Natural killer cell (primary cell): ENCODE measurements around the gene ERCC6L. TPM values are rescaled to one million over a fixed set of nuclear protein-coding genes. Genes with fewer than 3 reads are reported as not detected.
A peak's percentile ranks its signal among the peaks of the same experiment; 100 is the strongest.

Experiments
- ATAC-seq, 3 donors: fragments of 150-1000 bp in 2 of 3; fragments of 200-7000 bp in 1 of 3; cut with Tn5 transposase; 1 replicate in 1 of 3; 2 replicates in 2 of 3; pipeline ENCODE4 v1.10.0; 2021; ENCODE audit warnings: mild to moderate bottlenecking in 2 of 3, moderate library complexity in 2 of 3
- DNase-seq, 2 donors: peaks; one replicate each; pipeline versions ENCODE4 v3.0.0 to v3.0.0-alpha.2; 2013 to 2021; ENCODE audit warnings: mixed read lengths in 1 of 2
- H3K27ac ChIP-seq: one replicate; pipeline ENCODE4 v1.5.1; 2013; ENCODE audit warnings: mild to moderate bottlenecking, low read length
- H3K27me3 ChIP-seq: one replicate; pipeline ENCODE4 v1.6.1; 2013; ENCODE audit warnings: low read length; ENCODE audit not compliant: control insufficient read depth, insufficient read depth
- H3K36me3 ChIP-seq: one replicate; pipeline ENCODE4 v1.6.1; 2013; ENCODE audit warnings: low read length; ENCODE audit not compliant: control insufficient read depth, insufficient read depth
- H3K4me1 ChIP-seq: one replicate; pipeline ENCODE4 v1.6.1; 2013; ENCODE audit warnings: low read length; ENCODE audit not compliant: control insufficient read depth, insufficient read depth
- H3K4me3 ChIP-seq: one replicate; pipeline ENCODE4 v1.5.1; 2013; ENCODE audit warnings: low read length
- H3K9me3 ChIP-seq: one replicate; pipeline ENCODE4 v1.6.1; 2013; ENCODE audit warnings: low read length; ENCODE audit not compliant: control insufficient read depth, insufficient read depth
- H3K27ac Mint-ChIP-seq, 2 donors: one replicate each; pipeline ENCODE4 v1.8.0; 2022; ENCODE audit warnings: mild to moderate bottlenecking in 2 of 2, mixed read lengths in 2 of 2, moderate library complexity in 1 of 2
- H3K27me3 Mint-ChIP-seq, 2 donors: one replicate each; pipeline ENCODE4 v1.8.0; 2022; ENCODE audit warnings: low read depth in 2 of 2, mixed read lengths in 2 of 2
- H3K36me3 Mint-ChIP-seq: one replicate; pipeline ENCODE4 v1.8.0; 2022; ENCODE audit warnings: mixed read lengths
- H3K4me1 Mint-ChIP-seq, 2 donors: one replicate each; pipeline ENCODE4 v1.8.0; 2022; ENCODE audit warnings: mixed read lengths in 2 of 2
- H3K4me3 Mint-ChIP-seq: one replicate; pipeline ENCODE4 v1.8.0; 2022; ENCODE audit warnings: mild to moderate bottlenecking, moderate library complexity, mixed read lengths
- H3K9me3 Mint-ChIP-seq, 2 donors: one replicate each; pipeline ENCODE4 v1.8.0; 2022; ENCODE audit warnings: mixed read lengths in 2 of 2
- CTCF ChIP-seq: fragments of 200-600 bp; IDR thresholded peaks from one replicate; pipeline ENCODE4 v1.8.0; 2022; ENCODE audit warnings: antibody characterized with exemption
- whole genome bisulfite sequencing: methylation state at CpG from one replicate; pipeline ENCODE4 v1.1.7; 2013; ENCODE audit warnings: missing lambda C conversion rate; ENCODE audit not compliant: insufficient coverage; 5-methylcytosine and 5-hydroxymethylcytosine counted together
- intact Hi-C: fragments of 100-400 bp; cut with micrococcal nuclease; formaldehyde crosslinking; loops from one replicate; pipeline ENCODE4 v1.14.2; 2022
- total RNA-seq, 4 donors: library from RNA; stranded (reverse); fragments of 120-200 nt in 1 of 4; gene quantifications; one replicate each; pipeline versions ENCODE4 v1.2.3 to v1.2.4, GENCODE V29; 2013 to 2022

Gene ERCC6L
- total RNA-seq, 3 donors from 2014 or later (not counting 1 experiment from before 2014, with no cell fraction given) = 0.13 to 0.54 (median 0.28) TPM

- Mint-ChIP-seq H3K36me3 (peaks cover 25% of the 10 kb centered on the region), H3K4me3 (no peak overlapping the region), H3K4me1 (peaks cover 14 to 44% of the 10 kb centered on the region in 2 donors), H3K27ac (peak overlapping the region; percentile 45 to 64), H3K9me3 (no peaks in the 10 kb centered on the region), H3K27me3 (no peaks in the 10 kb centered on the region)
- no peak for TF ChIP-seq CTCF
- Histone ChIP-seq H3K27me3 (no peaks in the 10 kb centered on the region), H3K4me1 (peaks cover 3% of the 10 kb centered on the region), H3K36me3 (peaks cover 49% of the 10 kb centered on the region), H3K4me3 (no peak overlapping the region), H3K9me3 (no peaks in the 10 kb centered on the region), H3K27ac (no peak overlapping the region)
- intact Hi-C loops = no loop called here
- WGBS = 62% methylated on average over 3 of the region's 3 CpGs
- ATAC-seq = peak in 2 of 3 donors; percentile 44 to 68
- no peak for DNase-seq
Measured at GRCh38 chrX:72269671-72270251, 30.9 kb upstream of the ERCC6L start.

GRCh38 chrX:72268597-72269365, 30.0 kb upstream of the ERCC6L start:
- no peak for TF ChIP-seq CTCF
- peak overlapping the region; percentile 45 to 64 for H3K27ac Mint-ChIP-seq
- Histone ChIP-seq H3K27ac (no peak overlapping the region), H3K36me3 (peaks cover 39% of the 10 kb centered on the region), H3K9me3 (no peaks in the 10 kb centered on the region), H3K27me3 (no peaks in the 10 kb centered on the region), H3K4me1 (no peaks in the 10 kb centered on the region), H3K4me3 (no peak overlapping the region)
- DNase-seq (no peak), ATAC-seq (no peak)
- H3K4me3 Mint-ChIP-seq = no peak overlapping the region
- H3K27me3 Mint-ChIP-seq = no peaks in the 10 kb centered on the region
- no peaks in the 10 kb centered on the region for H3K9me3 Mint-ChIP-seq
- 100% methylated on average over 1 of the region's 2 CpGs for WGBS
- H3K4me1 Mint-ChIP-seq = peaks cover 4 to 34% of the 10 kb centered on the region in 2 donors
- H3K36me3 Mint-ChIP-seq = peaks cover 15% of the 10 kb centered on the region
- intact Hi-C loops = no loop called here

- Histone ChIP-seq H3K27ac (no peak overlapping the region), H3K9me3 (no peaks in the 10 kb centered on the region), H3K4me3 (no peak overlapping the region), H3K36me3 (peaks cover 13% of the 10 kb centered on the region), H3K4me1 (peaks cover 4% of the 10 kb centered on the region), H3K27me3 (no peaks in the 10 kb centered on the region)
- Mint-ChIP-seq H3K4me1 (peaks cover 0 to 18% of the 10 kb centered on the region in 2 donors), H3K27me3 (no peaks in the 10 kb centered on the region), H3K36me3 (no peaks in the 10 kb centered on the region), H3K4me3 (no peak overlapping the region), H3K27ac (no peak overlapping the region), H3K9me3 (no peaks in the 10 kb centered on the region)
- intact Hi-C loops = no loop called here
- no peak for TF ChIP-seq CTCF
- 100% methylated on average over 1 of the region's 3 CpGs for WGBS
- no peak for ATAC-seq
- DNase-seq = no peak
Measured at GRCh38 chrX:72265263-72265662, 26.4 kb upstream of the ERCC6L start.
